Caco-2 (cell line): ENCODE data around the gene RAD51B. TPM values are rescaled to one million over a fixed set of nuclear protein-coding genes. Genes with fewer than 3 reads are reported as not detected.

Experiments used
- BruUV-seq: library from RNA; stranded (reverse); fragments of 400-500 nt; replicated peaks from 2 replicates; lab custom pipeline; 2021; lab: Mats Ljungman, UMichigan
- CTCF ChIA-PET: fragments of 300-600 bp; sonication (Branson Sonifier 250); formaldehyde crosslinking; loops from one replicate; lab custom pipeline; 2022; ENCODE audit warnings: antibody characterized with exemption; lab: Charles Lee
- POLR2A ChIA-PET: fragments of 300-600 bp; sonication (Branson Sonifier 250); formaldehyde crosslinking; loops from one replicate; lab custom pipeline; 2022; ENCODE audit warnings: antibody characterized with exemption; lab: Charles Lee
- DNase-seq, 2 experiments: peaks; one replicate each; pipeline versions ENCODE4 v3.0.0 to v3.0.0-alpha.2; 2020 to 2022
- H3K27me3 ChIP-seq: replicated peaks from 2 replicates; pipeline ENCODE4 v1.6.0; 2011; ENCODE audit warnings: low read length; ENCODE audit not compliant: control insufficient read depth, insufficient read depth
- H3K36me3 ChIP-seq: 2 replicates; pipeline ENCODE4 v1.5.1; 2011; ENCODE audit warnings: low read length; ENCODE audit not compliant: control insufficient read depth, insufficient read depth
- H3K4me1 ChIP-seq: fragments of 250-450 bp; sonication (Bioruptor Pico); 2 replicates; pipeline ENCODE4 v1.5.1; 2020; ENCODE audit warnings: mild to moderate bottlenecking
- H3K4me3 ChIP-seq: 2 replicates; pipeline ENCODE4 v1.5.1; 2011; ENCODE audit warnings: low read depth, mild to moderate bottlenecking, control low read depth, low read length
- H3K9me3 ChIP-seq: fragments of 250-450 bp; sonication (Bioruptor Pico); 2 replicates; pipeline ENCODE4 v1.5.1; 2020; ENCODE audit warnings: mild to moderate bottlenecking, moderate library complexity
- H3K27ac Mint-ChIP-seq: one replicate; pipeline ENCODE4 v1.8.0; 2022; ENCODE audit warnings: mixed read lengths; ENCODE audit not compliant: unreplicated experiment
- H3K27me3 Mint-ChIP-seq: one replicate; pipeline ENCODE4 v1.8.0; 2022; ENCODE audit warnings: mixed read lengths; ENCODE audit not compliant: insufficient read depth, unreplicated experiment
- H3K36me3 Mint-ChIP-seq: one replicate; pipeline ENCODE4 v1.8.0; 2022; ENCODE audit warnings: mild to moderate bottlenecking, mixed read lengths; ENCODE audit not compliant: insufficient read depth, unreplicated experiment
- H3K4me1 Mint-ChIP-seq: one replicate; pipeline ENCODE4 v1.8.0; 2022; ENCODE audit warnings: low read depth, mixed read lengths; ENCODE audit not compliant: unreplicated experiment
- H3K4me3 Mint-ChIP-seq: one replicate; pipeline ENCODE4 v1.8.0; 2022; ENCODE audit warnings: mild to moderate bottlenecking, moderate library complexity, mixed read lengths; ENCODE audit not compliant: unreplicated experiment
- H3K9me3 Mint-ChIP-seq: one replicate; pipeline ENCODE4 v1.8.0; 2022; ENCODE audit warnings: mixed read lengths; ENCODE audit not compliant: unreplicated experiment
- CTCF ChIP-seq, 2 experiments: fragments of 200-600 bp in 1 of 2; IDR thresholded peaks; 1 replicate in 1 of 2; 2 replicates in 1 of 2; pipeline versions ENCODE4 v1.5.1 to v1.8.0; 2011 to 2022; ENCODE audit warnings: antibody characterized with exemption in 1 of 2, control low read depth in 1 of 2, inconsistent platforms in 1 of 2, low read depth in 1 of 2, low read length in 1 of 2, mild to moderate bottlenecking in 1 of 2, moderate library complexity in 1 of 2; ENCODE audit not compliant: insufficient read depth in 1 of 2, severe bottlenecking in 1 of 2, unreplicated experiment in 1 of 2
- intact Hi-C: fragments of 100-400 bp; cut with micrococcal nuclease; formaldehyde crosslinking; loops from one replicate; pipeline ENCODE4 v1.10.0; 2022; ENCODE audit not compliant: unreplicated experiment
- total RNA-seq: library from RNA; stranded (reverse); gene quantifications from 2 replicates; pipeline ENCODE4 v1.2.3, GENCODE V29; 2022

Gene RAD51B
- total RNA-seq, 1 experiment from 2014 or later, result 16.7 TPM

GRCh38 chr14:68279777-68280233 is 460.2 kb downstream of the RAD51B start:
- no peak overlapping the region for H3K4me3 Mint-ChIP-seq
- H3K36me3 ChIP-seq, result no peaks in the 10 kb centered on the region
- no peaks in the 10 kb centered on the region for H3K27me3 ChIP-seq
- peaks cover 10% of the 10 kb centered on the region; the same call in 1 of the 2 replicates for H3K4me1 ChIP-seq
- ChIA-PET POLR2A (no interaction called here), CTCF (no interaction called here)
- H3K27ac Mint-ChIP-seq, result no peak overlapping the region
- DNase-seq, result no peak
- H3K4me1 Mint-ChIP-seq, result peaks cover 7% of the 10 kb centered on the region
- BruUV-seq, result no TSS peak
- no peaks in the 10 kb centered on the region for H3K36me3 Mint-ChIP-seq
- TF ChIP-seq CTCF (IDR thresholded peaks at IDR 0.05; ENCODE audit: insufficient read depth in 1 of 2, low read depth in 1 of 2, low read length in 1 of 2, severe bottlenecking in 1 of 2, unreplicated experiment in 1 of 2), result no peak
- no peaks in the 10 kb centered on the region for H3K27me3 Mint-ChIP-seq
- H3K9me3 ChIP-seq, result no peaks in the 10 kb centered on the region
- H3K9me3 Mint-ChIP-seq, result no peaks in the 10 kb centered on the region
- no peak overlapping the region for H3K4me3 ChIP-seq
- intact Hi-C loops, result no loop called here

- no peak for DNase-seq
- peaks cover 10% of the 10 kb centered on the region; the same call in 1 of the 2 replicates for H3K4me1 ChIP-seq
- ChIA-PET POLR2A (no interaction called here), CTCF (no interaction called here)
- no peak overlapping the region for H3K4me3 Mint-ChIP-seq
- H3K9me3 Mint-ChIP-seq, result no peaks in the 10 kb centered on the region
- H3K27ac Mint-ChIP-seq, result no peak overlapping the region
- no peaks in the 10 kb centered on the region for H3K9me3 ChIP-seq
- intact Hi-C loops, result no loop called here
- H3K36me3 ChIP-seq, result no peaks in the 10 kb centered on the region
- TF ChIP-seq CTCF (IDR thresholded peaks at IDR 0.05; ENCODE audit: insufficient read depth in 1 of 2, low read depth in 1 of 2, low read length in 1 of 2, severe bottlenecking in 1 of 2, unreplicated experiment in 1 of 2), result no peak
- H3K4me1 Mint-ChIP-seq, result peaks cover 7% of the 10 kb centered on the region
- H3K27me3 Mint-ChIP-seq, result no peaks in the 10 kb centered on the region
- no peak overlapping the region for H3K4me3 ChIP-seq
- no TSS peak for BruUV-seq
- H3K27me3 ChIP-seq, result no peaks in the 10 kb centered on the region
- no peaks in the 10 kb centered on the region for H3K36me3 Mint-ChIP-seq
These were observed 461.9 kb downstream of the RAD51B start for GRCh38 chr14:68281497-68281896.

GRCh38 chr14:68282479-68283377 is 463.1 kb downstream of the RAD51B start:
- BruUV-seq, result no TSS peak

More at GRCh38 chr14:68282479-68283377, 463.1 kb downstream of the RAD51B start:
- intact Hi-C loops, result no loop called here
- Mint-ChIP-seq H3K9me3 (no peaks in the 10 kb centered on the region), H3K4me3 (no peak overlapping the region), H3K27ac (no peak overlapping the region), H3K4me1 (peaks cover 7% of the 10 kb centered on the region), H3K27me3 (no peaks in the 10 kb centered on the region), H3K36me3 (no peaks in the 10 kb centered on the region)
- POLR2A ChIA-PET, result no interaction called here
- Histone ChIP-seq H3K9me3 (no peaks in the 10 kb centered on the region), H3K4me3 (no peak overlapping the region), H3K36me3 (no peaks in the 10 kb centered on the region), H3K4me1 (peaks cover 10% of the 10 kb centered on the region; the same call in 1 of the 2 replicates), H3K27me3 (no peaks in the 10 kb centered on the region)
- no peak for TF ChIP-seq CTCF (IDR thresholded peaks at IDR 0.05; ENCODE audit: insufficient read depth in 1 of 2, low read depth in 1 of 2, low read length in 1 of 2, severe bottlenecking in 1 of 2, unreplicated experiment in 1 of 2)
- CTCF ChIA-PET, result no interaction called here
- no peak for DNase-seq
